PC-9 (cell line): ENCODE measurements around the gene VAMP5. TPM values are rescaled to one million over a fixed set of nuclear protein-coding genes. Genes with fewer than 3 reads are reported as not detected.

Experiments
- BruUV-seq: library from RNA; stranded (reverse); fragments of 400-500 nt; replicated peaks from 2 replicates; lab custom pipeline; 2021; lab: Mats Ljungman, UMichigan
- CTCF ChIA-PET: fragments of 300-600 bp; sonication (Branson Sonifier 250); formaldehyde crosslinking; loops from one replicate; lab custom pipeline; 2022; ENCODE audit warnings: antibody characterized with exemption; lab: Charles Lee
- POLR2A ChIA-PET: fragments of 300-600 bp; sonication (Branson Sonifier 250); formaldehyde crosslinking; loops from one replicate; lab custom pipeline; 2022; ENCODE audit warnings: antibody characterized with exemption; ENCODE audit not compliant: unreplicated experiment; lab: Charles Lee
- DNase-seq, 2 experiments: peaks; one replicate each; pipeline versions ENCODE4 v3.0.0 to v3.0.0-alpha.2; 2015 to 2022; ENCODE audit warnings: mixed read lengths in 1 of 2
- H2AFZ ChIP-seq: fragments of 200-600 bp; sonication (generic); 2 replicates; pipeline ENCODE4 v1.8.1; 2017; ENCODE audit warnings: antibody characterized with exemption
- H3F3A ChIP-seq: fragments of 200-600 bp; sonication (generic); 2 replicates; pipeline ENCODE4 v1.8.1; 2017; ENCODE audit warnings: antibody characterized with exemption, mild to moderate bottlenecking, low read depth; ENCODE audit not compliant: insufficient read depth
- H3K27ac ChIP-seq: fragments of 200-600 bp; sonication (generic); 2 replicates; pipeline ENCODE4 v1.6.1; 2016; ENCODE audit warnings: mixed run types
- H3K27me3 ChIP-seq: fragments of 200-600 bp; sonication (generic); 2 replicates; pipeline ENCODE4 v1.6.1; 2016; ENCODE audit warnings: low read depth, mixed run types; ENCODE audit not compliant: insufficient read depth
- H3K36me3 ChIP-seq: fragments of 200-600 bp; sonication (generic); 2 replicates; pipeline ENCODE4 v1.6.1; 2016; ENCODE audit warnings: low read depth, mixed run types
- H3K4me1 ChIP-seq: fragments of 200-600 bp; sonication (generic); replicated peaks from 2 replicates; pipeline ENCODE4 v1.6.1; 2016; ENCODE audit warnings: mixed run types; ENCODE audit not compliant: insufficient read depth
- H3K4me2 ChIP-seq: fragments of 200-600 bp; sonication (generic); 2 replicates; pipeline ENCODE4 v1.6.1; 2017; ENCODE audit warnings: mixed run types
- H3K4me3 ChIP-seq: fragments of 200-600 bp; sonication (generic); 2 replicates; pipeline ENCODE4 v1.6.1; 2016; ENCODE audit warnings: mixed run types
- H3K79me2 ChIP-seq: fragments of 200-600 bp; sonication (generic); 2 replicates; pipeline ENCODE4 v1.6.1; 2017; ENCODE audit warnings: low read depth, mixed run types
- H3K9me2 ChIP-seq: fragments of 200-600 bp; sonication (generic); 2 replicates; pipeline ENCODE4 v1.8.1; 2017; ENCODE audit warnings: mild to moderate bottlenecking; ENCODE audit not compliant: insufficient read depth
- H3K9me3 ChIP-seq: fragments of 200-600 bp; sonication (generic); 2 replicates; pipeline ENCODE4 v1.8.1; 2016; ENCODE audit warnings: low read depth; ENCODE audit not compliant: insufficient read depth
- H4K20me1 ChIP-seq: fragments of 200-600 bp; sonication (generic); 2 replicates; pipeline ENCODE4 v1.8.1; 2017; ENCODE audit not compliant: insufficient read depth
- CTCF ChIP-seq: fragments of 200-600 bp; sonication (generic); conservative IDR thresholded peaks from 2 replicates; pipeline ENCODE4 v1.6.1; 2017; ENCODE audit warnings: mixed run types, antibody characterized with exemption, mild to moderate bottlenecking, moderate library complexity
- EZH2 ChIP-seq: fragments of 200-600 bp; sonication (generic); IDR thresholded peaks from 2 replicates; pipeline ENCODE4 v1.8.0; 2017; ENCODE audit warnings: antibody characterized with exemption, low read depth
- intact Hi-C: fragments of 100-400 bp; cut with micrococcal nuclease; formaldehyde crosslinking; loops from one replicate; pipeline ENCODE4 v1.10.0; 2022; ENCODE audit not compliant: unreplicated experiment
- total RNA-seq: library from RNA; stranded (reverse); gene quantifications from 2 replicates; pipeline ENCODE4 v1.2.3, GENCODE V29; 2021

The VAMP5 gene
- total RNA-seq, 1 experiment from 2014 or later, result 7.2 TPM

GRCh38 chr2:85577386-85578242, 6.6 kb upstream of the VAMP5 start, which contains the start of gene VAMP8:
Gene VAMP8 (plus strand): TSS chr2:85577586. CDS start chr2:85577647, 61 bp downstream.
- peaks cover 19% of the 10 kb centered on the region for H3F3A ChIP-seq
- TF ChIP-seq EZH2 (no peak), CTCF (no peak)
- no peaks in the 10 kb centered on the region for H3K36me3 ChIP-seq
- H4K20me1 ChIP-seq, result no peaks in the 10 kb centered on the region
- CTCF ChIA-PET, result no interaction called here
- DNase-seq, result peak; percentile 79 to 83
- no peaks in the 10 kb centered on the region for H3K27me3 ChIP-seq
- no peaks in the 10 kb centered on the region for H3K9me3 ChIP-seq
- TSS peak; percentile 45 for BruUV-seq
- peak within 1 kb of the TSS; percentile 83 for H2AFZ ChIP-seq
- peaks cover 22% of the 10 kb centered on the region for H3K4me1 ChIP-seq
- intact Hi-C loops, result loop anchor here (2.0 kb wide), 1 partner anchor 25 kb away; the partner anchor contains the start of gene TMEM150A
- peak within 1 kb of the TSS; percentile 64 for H3K27ac ChIP-seq
- peak within 1 kb of the TSS; percentile 94 for H3K4me2 ChIP-seq
- H3K9me2 ChIP-seq, result no peaks in the 10 kb centered on the region
- POLR2A ChIA-PET, result interaction anchor here (0.5 to 1.2 kb wide), 10 partner anchors 11 to 165 kb away, joined by 3 to 23 read pairs (median 6); partner anchors contain the start of genes C2orf68 and MAT2A
- H3K4me3 ChIP-seq, result peak within 1 kb of the TSS; percentile 60
- peaks cover 26% of the 10 kb centered on the region for H3K79me2 ChIP-seq

DNA sequence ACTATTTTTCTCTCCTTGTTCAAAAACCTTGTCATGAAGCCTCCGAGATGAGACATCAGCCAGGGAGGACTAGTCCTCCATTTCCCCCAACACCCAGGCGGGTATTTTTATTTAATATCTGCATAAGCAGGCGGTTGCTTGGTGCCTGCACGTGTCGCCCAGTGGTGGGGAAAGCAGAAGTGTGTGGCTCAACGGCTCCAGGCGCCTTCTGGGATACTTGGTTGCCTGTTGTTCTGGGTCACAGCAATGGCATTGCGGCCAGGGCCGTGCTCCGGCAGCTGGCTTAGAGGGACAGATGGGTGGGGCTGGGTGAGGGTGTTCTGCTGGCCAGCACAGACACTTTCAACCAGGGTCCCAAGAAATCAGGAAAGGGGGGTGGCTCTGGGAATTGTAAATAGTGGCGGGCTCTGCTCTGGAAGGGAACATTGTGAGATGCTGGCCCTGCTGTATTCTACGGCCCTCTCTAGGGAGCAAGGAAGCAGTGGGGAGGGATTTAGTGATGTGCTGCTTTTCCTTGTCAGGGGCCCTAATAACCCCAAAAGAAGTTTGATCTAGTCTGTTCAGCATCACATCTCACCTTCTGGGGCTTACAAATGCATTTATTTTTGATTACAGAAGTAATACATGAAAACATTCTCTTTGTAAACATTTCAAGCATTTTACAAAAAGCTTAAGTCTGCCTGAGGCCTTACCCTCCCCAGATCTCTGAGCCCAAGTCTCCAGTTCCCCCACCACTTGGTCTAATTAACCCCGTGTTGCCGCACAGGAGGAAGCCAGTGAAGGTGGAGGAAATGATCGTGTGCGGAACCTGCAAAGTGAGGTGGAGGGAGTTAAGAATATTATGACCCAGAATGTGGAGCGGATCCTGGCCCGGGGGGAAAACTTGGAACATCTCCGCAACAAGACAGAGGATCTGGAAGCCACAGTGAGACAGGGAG, 5.7 kb upstream of the VAMP5 start:
- H3K4me3 ChIP-seq, result peak overlapping the region; percentile 60

More for the DNA sequence above, 5.7 kb upstream of the VAMP5 start:
- ChIA-PET CTCF (no interaction called here), POLR2A (interaction anchor here (0.5 to 0.8 kb wide), 2 partner anchors 10 to 33 kb away, joined by 3 to 4 read pairs; no protein-coding TSS in a partner anchor)
- peaks cover 19% of the 10 kb centered on the region for H3F3A ChIP-seq
- no peaks in the 10 kb centered on the region for H4K20me1 ChIP-seq
- no peaks in the 10 kb centered on the region for H3K9me2 ChIP-seq
- no TSS peak for BruUV-seq
- H3K9me3 ChIP-seq, result no peaks in the 10 kb centered on the region
- peak overlapping the region; percentile 94 for H3K4me2 ChIP-seq
- intact Hi-C loops, result no loop called here
- H3K4me1 ChIP-seq, result peaks cover 22% of the 10 kb centered on the region
- TF ChIP-seq EZH2, result no peak
- no peak for TF ChIP-seq CTCF
- 0 out of 2 replicates have a peak, but pooled peaks cover 7% of the 10 kb centered on the region for H3K36me3 ChIP-seq
- peak overlapping the region; percentile 64 for H3K27ac ChIP-seq
- H3K27me3 ChIP-seq, result no peaks in the 10 kb centered on the region
- peaks cover 26% of the 10 kb centered on the region for H3K79me2 ChIP-seq
- peak; percentile 31 to 43 for DNase-seq
- H2AFZ ChIP-seq, result peak overlapping the region; percentile 83
